HEK293 (cell line): Measurements from ENCODE around the gene CCL28.

Source experiments
- BCL6B ChIP-seq: fragments of 450-650 bp; formaldehyde crosslinking; IDR thresholded peaks from 2 replicates; pipeline ENCODE4 v1.5.1; 2017; ENCODE audit warnings: missing biosample characterization, missing genetic modification characterization
- IKZF3 ChIP-seq: fragments of 450-650 bp; IDR thresholded peaks from 2 replicates; pipeline ENCODE4 v1.5.0; 2018; ENCODE audit warnings: missing biosample characterization, mild to moderate bottlenecking, missing genetic modification characterization, moderate library complexity
- ZNF24 ChIP-seq: fragments of 450-650 bp; formaldehyde crosslinking; IDR thresholded peaks from 2 replicates; pipeline ENCODE4 v1.5.1; 2016; ENCODE audit warnings: missing biosample characterization, missing genetic modification characterization
- ZNF48 ChIP-seq: fragments of 450-650 bp; formaldehyde crosslinking; IDR thresholded peaks from 2 replicates; pipeline ENCODE4 v1.5.1; 2016; ENCODE audit warnings: missing biosample characterization, missing genetic modification characterization
- ZNF621 ChIP-seq: fragments of 450-650 bp; formaldehyde crosslinking; IDR thresholded peaks from 2 replicates; pipeline ENCODE4 v1.5.1; 2017; ENCODE audit warnings: missing biosample characterization, missing genetic modification characterization

- TF ChIP-seq IKZF3 (no peak), BCL6B (tag by site-specific recombination) (no peak), ZNF48 (tag by site-specific recombination) (no peak), ZNF24 (tag by site-specific recombination) (no peak), ZNF621 (no peak)
Observed at GRCh38 chr5:43332401-43332800, 79.8 kb downstream of the CCL28 start.
